ENCODE measurements around the gene FGG. TPM values are rescaled to one million over a fixed set of nuclear protein-coding genes. Genes with fewer than 3 reads are reported as not detected.

The FGG gene
- total RNA-seq, result 1.1 TPM

DNA sequence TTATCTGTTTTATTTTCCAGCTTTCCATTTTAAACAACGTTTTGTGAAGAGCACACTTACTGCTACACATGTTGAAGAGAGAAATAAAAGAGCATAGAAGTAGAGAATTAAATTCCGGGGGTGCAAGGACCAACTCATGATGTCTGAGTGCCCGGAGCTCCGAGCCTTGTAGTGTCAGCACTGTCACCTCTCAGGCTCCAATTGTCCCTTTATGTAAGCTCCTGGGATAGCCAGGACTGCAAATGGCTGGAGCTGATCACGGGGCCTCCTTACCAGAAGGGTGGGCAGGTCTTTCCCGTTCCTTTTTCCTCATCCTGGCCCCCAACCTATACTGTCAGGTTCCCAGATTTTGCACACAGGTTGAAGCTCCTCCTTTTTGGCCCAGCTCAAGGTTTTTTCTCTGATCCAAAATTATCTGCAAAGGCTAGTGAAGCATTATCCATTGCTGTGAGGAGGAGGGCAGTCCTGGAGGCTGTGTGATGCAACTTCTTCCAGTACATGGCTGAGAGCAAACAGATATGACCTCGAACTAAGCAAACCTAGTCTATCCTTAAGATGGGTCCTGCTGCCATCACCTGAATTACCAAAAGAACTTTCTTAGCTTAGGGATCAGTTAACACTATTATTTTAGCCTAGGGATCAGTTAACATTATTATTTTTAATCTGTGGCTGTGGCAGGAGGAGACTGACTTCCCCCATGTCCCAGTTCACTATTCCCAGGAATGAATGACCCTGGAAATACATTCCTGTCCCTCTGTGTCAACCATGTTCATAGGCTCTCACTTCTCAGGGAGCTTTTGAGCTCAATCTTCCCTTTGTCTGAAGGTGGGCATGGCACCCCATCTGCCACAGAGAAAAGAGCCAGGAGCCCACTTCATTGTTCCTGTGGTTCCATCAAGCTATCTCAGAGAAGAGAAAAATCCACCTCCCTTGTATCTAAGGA is at the start of gene FGG:
Gene FGG, minus strand, starts transcription at position 185 of the 943 bp plus-strand sequence. Its CDS starts 47 bp downstream, at position 138.

DNA sequence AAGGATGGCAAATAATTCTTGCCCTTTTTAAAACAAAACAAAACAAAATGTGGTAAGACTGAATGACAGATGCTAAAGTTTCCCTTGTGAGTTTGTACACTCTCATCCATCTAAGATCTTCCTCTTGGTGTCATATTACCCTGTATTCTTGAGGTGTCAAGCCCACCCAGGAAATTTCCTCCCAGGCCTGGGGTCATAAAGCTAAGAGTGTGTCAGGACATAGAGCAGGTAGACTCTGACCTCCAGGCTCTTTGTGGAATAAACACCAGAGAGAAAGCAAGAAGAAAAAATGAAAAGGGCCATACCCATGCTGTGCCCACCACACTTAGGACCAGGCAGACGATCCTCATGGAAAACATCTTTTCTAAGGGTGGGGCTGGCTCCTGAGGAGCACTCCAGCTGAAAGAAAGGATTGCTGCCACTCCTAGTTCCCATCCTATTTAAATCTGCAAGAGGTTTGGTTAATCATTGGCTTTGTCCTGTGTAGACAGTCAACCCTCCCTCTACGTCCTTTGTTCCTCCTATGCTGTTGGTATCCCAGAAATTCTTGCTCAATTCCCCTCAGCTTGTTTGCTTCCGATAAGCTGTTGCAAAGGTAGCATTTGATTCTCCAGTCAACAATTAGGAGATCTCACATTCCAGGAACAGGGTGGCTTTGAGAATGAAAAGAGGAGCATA is 22.0 kb downstream of the FGG start, which contains the start of gene FGA:
Gene FGA, minus strand, starts transcription at position 414 of the 678 bp plus-strand sequence. Its CDS starts 55 bp downstream, at position 359.

DNA sequence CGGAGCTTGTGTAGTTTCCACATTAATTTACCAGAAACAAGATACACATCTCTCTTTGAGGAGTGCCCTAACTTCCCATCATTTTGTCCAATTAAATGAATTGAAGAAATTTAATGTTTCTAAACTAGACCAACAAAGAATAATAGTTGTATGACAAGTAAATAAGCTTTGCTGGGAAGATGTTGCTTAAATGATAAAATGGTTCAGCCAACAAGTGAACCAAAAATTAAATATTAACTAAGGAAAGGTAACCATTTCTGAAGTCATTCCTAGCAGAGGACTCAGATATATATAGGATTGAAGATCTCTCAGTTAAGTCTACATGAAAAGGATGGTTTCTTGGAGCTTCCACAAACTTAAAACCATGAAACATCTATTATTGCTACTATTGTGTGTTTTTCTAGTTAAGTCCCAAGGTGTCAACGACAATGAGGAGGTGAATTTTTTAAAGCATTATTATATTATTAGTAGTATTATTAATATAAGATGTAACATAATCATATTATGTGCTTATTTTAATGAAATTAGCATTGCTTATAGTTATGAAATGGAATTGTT is 49.7 kb downstream of the FGG start, which contains the start of gene FGB:
Gene FGB, plus strand, starts transcription at position 315 of the 558 bp plus-strand sequence. Its CDS starts 8 bp downstream, at position 323.

Other genes with a start within 250 kb of the FGG start
- 11.1 TPM for gene DCHS2, start 120.9 kb downstream of the FGG start, total RNA-seq
- 69.7 TPM for gene PLRG1, start 62.3 kb downstream of the FGG start, total RNA-seq
- 5.6 TPM for gene FGB, start 49.6 kb downstream of the FGG start, total RNA-seq
- 1.6 TPM for gene FGA, start 21.9 kb downstream of the FGG start, total RNA-seq
- gene LRAT, start 131.3 kb upstream of the FGG start, total RNA-seq, result 0.58 TPM
- gene RBM46, start 168.6 kb upstream of the FGG start, total RNA-seq, result not detected